Cardiac muscle cell (in vitro differentiated cells and primary cell): Measurements from ENCODE around the gene RNU6-1. TPM values are rescaled to one million over a fixed set of nuclear protein-coding genes. Genes with fewer than 3 reads are reported as not detected.

Experiments used
- DNase-seq, 2 donors: peaks; one replicate each; pipeline versions ENCODE4 v3.0.0 to v3.0.0-alpha.2; 2010 to 2017; ENCODE audit warnings: low read depth in 1 of 2, low spot score in 1 of 2
- H3K27ac ChIP-seq: fragments of 200-600 bp; sonication (generic); 2 replicates; pipeline ENCODE4 v1.5.1; 2016
- H3K27me3 ChIP-seq: fragments of 200-600 bp; sonication (generic); 2 replicates; pipeline ENCODE4 v1.6.0; 2016; ENCODE audit warnings: control low read depth
- H3K36me3 ChIP-seq: fragments of 200-600 bp; sonication (generic); 2 replicates; pipeline ENCODE4 v1.5.1; 2016; ENCODE audit warnings: control low read depth
- H3K4me1 ChIP-seq: fragments of 200-600 bp; sonication (generic); 2 replicates; pipeline ENCODE4 v1.8.1; 2017; ENCODE audit warnings: low read depth, mild to moderate bottlenecking, mixed run types
- H3K4me3 ChIP-seq: fragments of 200-600 bp; sonication (generic); 2 replicates; pipeline ENCODE4 v1.5.1; 2016; ENCODE audit warnings: mild to moderate bottlenecking
- H3K9me3 ChIP-seq: fragments of 200-600 bp; sonication (generic); 2 replicates; pipeline ENCODE4 v1.5.1; 2017; ENCODE audit warnings: low read depth, mild to moderate bottlenecking, control low read depth
- polyA plus RNA-seq: library from polyadenylated mRNA; unstranded; fragments of >200 nt; fragmentation: Nextera tagmentation; extraction: Ambion mirVana; gene quantifications from 2 replicates; pipeline ENCODE4 v1.2.1, GENCODE V29; 2016
- total RNA-seq: library from RNA; depleted of rRNA; stranded (reverse); fragments of >200 nt; gene quantifications from 2 replicates; pipeline ENCODE4 v1.2.3, GENCODE V29; 2016
- TF ChIP-seq, protein P1 (sequence below): IDR thresholded peaks from 2 replicates; pipeline ENCODE4 v1.5.1; 2012; ENCODE audit warnings: low read depth, mild to moderate bottlenecking, low read length

RNU6-1 gene
- total and polyA plus RNA-seq, 2 experiments from 2014 or later: not detected

DNA sequence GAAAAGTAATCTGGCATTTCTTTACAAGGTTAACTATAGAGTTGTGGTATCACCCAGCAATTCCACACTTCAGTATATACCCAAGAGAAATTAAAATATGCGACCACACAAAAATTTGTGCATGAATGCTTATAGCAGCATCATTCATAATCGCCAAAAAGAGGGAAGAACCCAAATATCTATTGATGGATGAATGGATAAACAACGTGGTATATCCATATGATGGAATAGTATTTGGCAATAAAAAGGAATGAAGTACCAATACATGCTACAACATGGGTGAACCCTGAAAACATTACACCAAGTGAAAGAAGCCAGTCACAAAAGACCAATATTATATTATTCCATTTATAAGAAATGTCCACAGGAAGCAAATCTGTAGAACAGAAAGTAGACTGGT, 23.2 kb downstream of the RNU6-1 start:
- no peaks in the 10 kb centered on the region for H3K36me3 ChIP-seq
- H3K4me1 ChIP-seq: no peaks in the 10 kb centered on the region
- no peak overlapping the region for H3K4me3 ChIP-seq
- TF ChIP-seq, protein P1, sequence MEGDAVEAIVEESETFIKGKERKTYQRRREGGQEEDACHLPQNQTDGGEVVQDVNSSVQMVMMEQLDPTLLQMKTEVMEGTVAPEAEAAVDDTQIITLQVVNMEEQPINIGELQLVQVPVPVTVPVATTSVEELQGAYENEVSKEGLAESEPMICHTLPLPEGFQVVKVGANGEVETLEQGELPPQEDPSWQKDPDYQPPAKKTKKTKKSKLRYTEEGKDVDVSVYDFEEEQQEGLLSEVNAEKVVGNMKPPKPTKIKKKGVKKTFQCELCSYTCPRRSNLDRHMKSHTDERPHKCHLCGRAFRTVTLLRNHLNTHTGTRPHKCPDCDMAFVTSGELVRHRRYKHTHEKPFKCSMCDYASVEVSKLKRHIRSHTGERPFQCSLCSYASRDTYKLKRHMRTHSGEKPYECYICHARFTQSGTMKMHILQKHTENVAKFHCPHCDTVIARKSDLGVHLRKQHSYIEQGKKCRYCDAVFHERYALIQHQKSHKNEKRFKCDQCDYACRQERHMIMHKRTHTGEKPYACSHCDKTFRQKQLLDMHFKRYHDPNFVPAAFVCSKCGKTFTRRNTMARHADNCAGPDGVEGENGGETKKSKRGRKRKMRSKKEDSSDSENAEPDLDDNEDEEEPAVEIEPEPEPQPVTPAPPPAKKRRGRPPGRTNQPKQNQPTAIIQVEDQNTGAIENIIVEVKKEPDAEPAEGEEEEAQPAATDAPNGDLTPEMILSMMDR: no peak
- DNase-seq: no peak
- no peak overlapping the region for H3K27ac ChIP-seq
- no peaks in the 10 kb centered on the region for H3K9me3 ChIP-seq
- H3K27me3 ChIP-seq: peaks cover 91% of the 10 kb centered on the region

DNA sequence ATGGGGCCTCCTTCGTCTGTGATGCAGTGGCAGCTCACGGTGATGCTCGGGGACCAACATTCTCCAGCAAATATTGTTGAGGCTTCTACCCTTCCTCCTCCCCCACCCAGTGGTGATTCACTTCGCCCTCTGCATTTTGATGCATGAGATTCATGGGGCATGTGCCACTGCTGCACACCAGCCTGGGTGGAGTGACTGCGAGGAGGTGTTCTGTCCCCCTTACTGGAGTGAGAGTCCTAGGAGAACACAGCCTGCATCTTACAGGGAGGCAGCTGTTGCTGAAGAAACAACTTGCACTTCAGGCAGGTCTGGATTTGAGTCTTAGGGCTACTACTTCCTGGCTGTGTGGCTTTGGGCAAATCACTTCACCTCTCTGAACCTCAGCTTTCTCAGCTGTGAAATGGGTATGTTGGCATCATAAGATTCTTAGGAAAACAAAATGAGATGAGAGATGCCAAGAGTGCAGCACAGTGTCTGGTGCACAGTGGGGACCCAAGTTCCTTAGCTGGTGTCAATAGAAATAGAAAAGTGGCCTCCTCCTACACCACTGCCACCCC, 24.7 kb downstream of the RNU6-1 start:
- DNase-seq: no peak
- H3K27ac ChIP-seq: no peak overlapping the region
- H3K4me3 ChIP-seq: no peak overlapping the region
- no peaks in the 10 kb centered on the region for H3K36me3 ChIP-seq
- TF ChIP-seq, protein P1: no peak
- no peaks in the 10 kb centered on the region for H3K4me1 ChIP-seq
- H3K27me3 ChIP-seq: peaks cover 90% of the 10 kb centered on the region
- H3K9me3 ChIP-seq: no peaks in the 10 kb centered on the region

DNA sequence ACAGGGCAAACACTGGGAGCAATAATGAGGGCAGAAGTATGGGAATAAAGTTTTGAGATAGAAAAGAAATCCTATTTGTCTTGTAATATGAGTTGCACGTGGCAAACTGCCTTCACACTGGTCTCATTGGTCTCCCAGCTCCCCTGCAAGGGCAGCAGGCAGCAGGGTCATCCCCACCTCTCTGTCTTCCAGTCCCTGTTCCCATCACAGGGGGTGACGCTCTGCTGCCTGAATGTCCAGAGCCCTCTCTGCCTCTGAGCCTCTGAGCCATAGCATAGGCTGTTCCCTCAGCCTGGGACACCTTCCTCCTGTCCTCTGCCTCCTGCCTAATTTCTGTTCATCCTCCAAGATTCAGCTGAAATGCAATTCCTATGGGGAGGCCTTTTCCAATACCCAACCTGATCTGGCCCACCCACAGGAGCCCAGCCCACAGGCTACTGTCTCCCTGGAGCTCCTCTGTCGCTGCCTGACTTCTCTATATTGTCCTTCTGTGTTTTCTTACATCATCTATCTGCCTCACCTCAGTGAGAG, 26.7 kb downstream of the RNU6-1 start:
- peaks cover 88% of the 10 kb centered on the region for H3K27me3 ChIP-seq

DNA sequence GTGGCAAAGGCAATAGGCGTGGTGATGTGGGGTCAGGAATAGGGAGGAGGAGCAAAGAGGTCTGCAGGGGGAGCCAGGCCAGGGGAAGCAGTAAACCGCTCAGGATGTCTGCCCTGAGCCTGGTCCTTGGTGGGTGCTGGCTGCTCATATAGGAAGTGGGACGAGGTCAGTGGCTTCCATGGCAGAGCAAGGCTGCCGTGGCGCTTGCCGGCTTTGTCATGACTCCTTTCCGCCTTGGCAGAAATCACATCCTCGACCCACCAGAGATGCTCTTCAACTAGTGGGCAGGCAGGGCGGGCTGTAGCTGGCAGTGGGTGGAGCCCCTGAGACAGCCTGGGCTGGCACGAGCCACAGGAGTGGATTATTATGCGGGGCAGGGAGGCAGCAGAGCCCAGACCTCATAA, 27.6 kb downstream of the RNU6-1 start:
- Histone ChIP-seq H3K9me3 (no peaks in the 10 kb centered on the region), H3K27me3 (peaks cover 88% of the 10 kb centered on the region), H3K4me3 (no peak overlapping the region), H3K36me3 (no peaks in the 10 kb centered on the region), H3K4me1 (no peaks in the 10 kb centered on the region), H3K27ac (no peak overlapping the region)
- TF ChIP-seq, protein P1: no peak
- DNase-seq: no peak

More for the DNA sequence above, 26.7 kb downstream of the RNU6-1 start:
- no peak for DNase-seq
- H3K9me3 ChIP-seq: no peaks in the 10 kb centered on the region
- TF ChIP-seq, protein P1: no peak
- no peaks in the 10 kb centered on the region for H3K4me1 ChIP-seq
- H3K27ac ChIP-seq: no peak overlapping the region
- H3K4me3 ChIP-seq: no peak overlapping the region
- no peaks in the 10 kb centered on the region for H3K36me3 ChIP-seq

DNA sequence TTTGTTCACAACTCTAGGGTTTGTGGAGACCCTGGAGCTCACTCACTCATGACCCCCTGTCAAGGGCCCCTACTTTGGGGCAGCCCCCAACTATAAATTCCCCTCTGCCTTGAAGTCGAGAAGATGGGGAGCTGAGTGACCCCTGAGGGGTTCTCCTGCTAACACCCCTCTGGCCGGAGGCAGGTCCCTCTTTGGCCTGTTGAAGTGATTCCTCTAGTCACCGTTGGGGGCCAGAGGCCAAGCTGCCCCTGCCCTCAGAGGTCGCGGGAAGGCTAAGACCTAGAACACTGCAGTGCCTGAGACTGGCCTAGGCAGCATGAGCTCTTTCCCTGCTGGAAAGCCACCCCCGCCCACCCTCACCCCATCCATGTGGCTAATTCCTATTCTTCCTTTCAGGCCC, 30.0 kb downstream of the RNU6-1 start:
- TF ChIP-seq, protein P1: no peak
- H3K9me3 ChIP-seq: no peaks in the 10 kb centered on the region
- no peaks in the 10 kb centered on the region for H3K4me1 ChIP-seq
- H3K27ac ChIP-seq: no peak overlapping the region
- H3K4me3 ChIP-seq: no peak overlapping the region
- H3K27me3 ChIP-seq: peaks cover 93% of the 10 kb centered on the region
- DNase-seq: no peak
- H3K36me3 ChIP-seq: no peaks in the 10 kb centered on the region
